ENCODE data around the gene UBE2O.

- TF ChIP-seq CTCF (IDR thresholded peaks at IDR 0.05) (peak in 3 of 6 experiments; percentile 10 to 37 (median 24)), POLR2A (IDR thresholded peaks at IDR 0.05) (peak in 3 of 4 donors; percentile 77 to 99 (median 82)), POLR2AphosphoS5 (IDR thresholded peaks at IDR 0.05) (peak; percentile 85), EP300 (IDR thresholded peaks at IDR 0.05) (no peak)
Measured at GRCh38 chr17:76501018-76501826, 48.3 kb upstream of the UBE2O start, which contains the start of gene RHBDF2.

All from upper lobe of left lung (tissue), 4 donors.